Measurements from ENCODE around the gene TBC1D25. TPM values are rescaled to one million over a fixed set of nuclear protein-coding genes. Genes with fewer than 3 reads are reported as not detected.

TBC1D25 gene
- total RNA-seq, 2 experiments from 2014 or later: 7.6 to 11.2 TPM

DNA sequence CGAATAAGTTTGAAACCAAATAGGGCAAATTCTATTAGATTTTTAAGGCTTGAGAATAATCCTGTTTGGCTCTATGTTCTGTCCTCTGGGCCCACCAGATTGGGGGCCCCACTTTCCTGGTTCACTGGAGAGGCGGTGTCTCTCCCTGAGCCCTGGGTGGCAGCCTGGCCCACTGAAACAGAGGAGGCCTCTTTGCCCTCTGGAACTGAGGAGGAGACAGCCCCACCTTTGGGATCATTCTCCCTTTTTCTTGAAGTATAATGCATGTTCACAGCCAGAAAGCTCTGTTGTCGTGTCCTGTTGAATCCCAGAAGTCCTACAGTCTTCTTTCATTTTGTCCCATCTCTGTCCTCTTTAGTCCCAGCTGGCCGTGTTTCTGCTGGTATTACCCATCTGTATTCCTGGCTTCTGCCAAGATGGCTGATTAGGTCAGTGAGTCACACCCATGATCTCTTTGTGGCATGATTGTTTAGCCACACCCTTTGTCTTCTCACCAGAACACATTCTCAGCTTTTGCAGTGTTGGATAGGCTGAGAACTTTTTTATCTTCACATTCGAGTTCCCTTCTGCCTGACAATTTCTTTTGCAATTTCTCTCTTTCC, 8.1 kb upstream of the TBC1D25 start:
- ChIA-PET POLR2A (no interaction called here), CTCF (ENCODE audit: unreplicated experiment) (no interaction called here)
- Histone ChIP-seq H3K27ac (ENCODE audit: low read depth, low read length, poor library complexity, severe bottlenecking) (no peak overlapping the region), H3K4me3 (ENCODE audit: low read depth, low read length, poor library complexity, severe bottlenecking) (no peak overlapping the region), H3K79me2 (ENCODE audit: insufficient read depth, low read depth, low read length) (no peaks in the 10 kb centered on the region), H3K4me2 (ENCODE audit: low read length) (no peak overlapping the region), H4K20me1 (ENCODE audit: insufficient read depth, low read length) (no peaks in the 10 kb centered on the region), H3K9me3 (ENCODE audit: low read length) (no peaks in the 10 kb centered on the region), H3K4me1 (ENCODE audit: insufficient read depth, low read length, poor library complexity, severe bottlenecking) (no peaks in the 10 kb centered on the region), H3K9me2 (ENCODE audit: insufficient read depth, low read length) (no peaks in the 10 kb centered on the region), H2AFZ (ENCODE audit: low read length) (no peak overlapping the region), H3K36me3 (ENCODE audit: insufficient read depth, low read length) (peaks cover 29% of the 10 kb centered on the region)
- intact Hi-C loops (cut with micrococcal nuclease; ENCODE audit: unreplicated experiment): no loop called here
- no peak for DNase-seq (ENCODE audit: low spot score)
- no TSS peak for BruUV-seq (replicated peaks)
- TF ChIP-seq, protein P1, sequence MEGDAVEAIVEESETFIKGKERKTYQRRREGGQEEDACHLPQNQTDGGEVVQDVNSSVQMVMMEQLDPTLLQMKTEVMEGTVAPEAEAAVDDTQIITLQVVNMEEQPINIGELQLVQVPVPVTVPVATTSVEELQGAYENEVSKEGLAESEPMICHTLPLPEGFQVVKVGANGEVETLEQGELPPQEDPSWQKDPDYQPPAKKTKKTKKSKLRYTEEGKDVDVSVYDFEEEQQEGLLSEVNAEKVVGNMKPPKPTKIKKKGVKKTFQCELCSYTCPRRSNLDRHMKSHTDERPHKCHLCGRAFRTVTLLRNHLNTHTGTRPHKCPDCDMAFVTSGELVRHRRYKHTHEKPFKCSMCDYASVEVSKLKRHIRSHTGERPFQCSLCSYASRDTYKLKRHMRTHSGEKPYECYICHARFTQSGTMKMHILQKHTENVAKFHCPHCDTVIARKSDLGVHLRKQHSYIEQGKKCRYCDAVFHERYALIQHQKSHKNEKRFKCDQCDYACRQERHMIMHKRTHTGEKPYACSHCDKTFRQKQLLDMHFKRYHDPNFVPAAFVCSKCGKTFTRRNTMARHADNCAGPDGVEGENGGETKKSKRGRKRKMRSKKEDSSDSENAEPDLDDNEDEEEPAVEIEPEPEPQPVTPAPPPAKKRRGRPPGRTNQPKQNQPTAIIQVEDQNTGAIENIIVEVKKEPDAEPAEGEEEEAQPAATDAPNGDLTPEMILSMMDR (conservative IDR thresholded peaks at IDR 0.05; ENCODE audit: low read length): no peak
- TF ChIP-seq EZH2phosphoT487 (IDR thresholded peaks at IDR 0.05; ENCODE audit: borderline replicate concordance, low read depth, low read length): no peak

- Histone ChIP-seq H3K4me1 (ENCODE audit: insufficient read depth, low read length, poor library complexity, severe bottlenecking) (no peaks in the 10 kb centered on the region), H3K4me2 (ENCODE audit: low read length) (no peak overlapping the region), H3K36me3 (ENCODE audit: insufficient read depth, low read length) (peaks cover 22% of the 10 kb centered on the region), H3K4me3 (ENCODE audit: low read depth, low read length, poor library complexity, severe bottlenecking) (no peak overlapping the region), H3K9me2 (ENCODE audit: insufficient read depth, low read length) (no peaks in the 10 kb centered on the region), H4K20me1 (ENCODE audit: insufficient read depth, low read length) (no peaks in the 10 kb centered on the region), H2AFZ (ENCODE audit: low read length) (no peak overlapping the region), H3K27ac (ENCODE audit: low read depth, low read length, poor library complexity, severe bottlenecking) (no peak overlapping the region), H3K9me3 (ENCODE audit: low read length) (no peaks in the 10 kb centered on the region), H3K79me2 (ENCODE audit: insufficient read depth, low read depth, low read length) (no peaks in the 10 kb centered on the region)
- no peak for DNase-seq (ENCODE audit: low spot score)
- TF ChIP-seq, protein P1 (conservative IDR thresholded peaks at IDR 0.05; ENCODE audit: low read length): no peak
- no peak for TF ChIP-seq EZH2phosphoT487 (IDR thresholded peaks at IDR 0.05; ENCODE audit: borderline replicate concordance, low read depth, low read length)
- intact Hi-C loops (cut with micrococcal nuclease; ENCODE audit: unreplicated experiment): no loop called here
- ChIA-PET POLR2A (no interaction called here), CTCF (ENCODE audit: unreplicated experiment) (no interaction called here)
- no TSS peak for BruUV-seq (replicated peaks)
Measured at GRCh38 chrX:48532161-48532560, 7.4 kb upstream of the TBC1D25 start.

DNA sequence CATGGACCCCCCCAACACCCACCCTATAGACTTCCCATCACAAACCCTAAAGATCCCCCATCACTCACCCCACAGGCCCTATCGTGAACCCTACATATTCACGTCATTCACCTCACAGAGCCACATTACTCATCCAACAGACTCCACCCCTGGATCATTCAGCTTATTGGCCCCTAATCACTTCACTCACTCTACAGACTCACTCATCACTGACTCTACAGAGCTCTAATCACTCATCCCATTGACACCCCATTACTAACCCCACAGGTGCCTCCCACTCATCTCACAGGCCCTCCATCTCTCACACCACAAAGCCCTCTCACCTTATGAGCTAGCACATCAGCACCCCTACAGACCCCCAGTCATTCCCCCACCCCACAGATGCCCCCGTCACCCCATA, 6.3 kb upstream of the TBC1D25 start:
- no peaks in the 10 kb centered on the region for H4K20me1 ChIP-seq (ENCODE audit: insufficient read depth, low read length)
- ChIA-PET CTCF (ENCODE audit: unreplicated experiment) (interaction anchor here (0.6 kb wide), 1 partner anchor 30 kb away, joined by 3 read pairs; no protein-coding TSS in a partner anchor), POLR2A (no interaction called here)
- no peak overlapping the region for H2AFZ ChIP-seq (ENCODE audit: low read length)
- DNase-seq (ENCODE audit: low spot score): no peak
- H3K79me2 ChIP-seq (ENCODE audit: insufficient read depth, low read depth, low read length): no peaks in the 10 kb centered on the region
- H3K9me3 ChIP-seq (ENCODE audit: low read length): no peaks in the 10 kb centered on the region
- TF ChIP-seq, protein P1 (conservative IDR thresholded peaks at IDR 0.05; ENCODE audit: low read length): no peak
- TF ChIP-seq EZH2phosphoT487 (IDR thresholded peaks at IDR 0.05; ENCODE audit: borderline replicate concordance, low read depth, low read length): no peak
- H3K27ac ChIP-seq (ENCODE audit: low read depth, low read length, poor library complexity, severe bottlenecking): no peak overlapping the region
- H3K4me1 ChIP-seq (ENCODE audit: insufficient read depth, low read length, poor library complexity, severe bottlenecking): no peaks in the 10 kb centered on the region
- no peaks in the 10 kb centered on the region for H3K9me2 ChIP-seq (ENCODE audit: insufficient read depth, low read length)
- no peak overlapping the region for H3K4me3 ChIP-seq (ENCODE audit: low read depth, low read length, poor library complexity, severe bottlenecking)
- BruUV-seq (replicated peaks): no TSS peak
- intact Hi-C loops (cut with micrococcal nuclease; ENCODE audit: unreplicated experiment): no loop called here
- peaks cover 12% of the 10 kb centered on the region for H3K36me3 ChIP-seq (ENCODE audit: insufficient read depth, low read length)
- H3K4me2 ChIP-seq (ENCODE audit: low read length): no peak overlapping the region

All from OCI-LY7 (cell line).